Neural progenitor cell (in vitro differentiated cells): Measurements from ENCODE around the gene CDH13.

Experiments
- CTCF ChIP-seq: fragments of 200-600 bp; sonication (generic); IDR thresholded peaks from 2 replicates; pipeline ENCODE4 v1.5.1; 2017; ENCODE audit warnings: antibody characterized with exemption, mild to moderate bottlenecking
- EZH2phosphoT487 ChIP-seq: fragments of 200-600 bp; sonication (generic); IDR thresholded peaks from 2 replicates; pipeline ENCODE4 v1.6.1; 2017; ENCODE audit warnings: antibody characterized with exemption

- TF ChIP-seq CTCF: no peak
- no peak for TF ChIP-seq EZH2phosphoT487
Observed at GRCh38 chr16:83134638-83135037, 507.9 kb downstream of the CDH13 start.
